RWPE1 (cell line): ENCODE measurements around the gene MYO18B.

Source experiments
- CTCF ChIA-PET: fragments of 350-600 bp; sonication (Branson Sonifier 250); formaldehyde crosslinking; extraction: SDS; loops from one replicate; lab custom pipeline; 2021; lab: Yijun Ruan, JAX
- POLR2A ChIA-PET: fragments of 400-600 bp; formaldehyde crosslinking; extraction: SDS; loops from one replicate; lab custom pipeline; 2020; ENCODE audit warnings: antibody characterized with exemption; ENCODE audit not compliant: low non-redundant PET; lab: Yijun Ruan, JAX
- DNase-seq: peaks from one replicate; pipeline ENCODE4 v3.0.0; 2012; ENCODE audit warnings: low spot score
- H3K27ac ChIP-seq: fragments of 450-650 bp; 2 replicates; pipeline ENCODE4 v1.5.1; 2017
- CTCF ChIP-seq: fragments of 450-650 bp; conservative IDR thresholded peaks from 2 replicates; pipeline ENCODE4 v1.5.1; 2017; ENCODE audit warnings: low read depth, mild to moderate bottlenecking

The MYO18B gene

GRCh38 chr22:25779426-25779825 lies 37.4 kb downstream of the MYO18B start:
- POLR2A ChIA-PET = no interaction called here
- CTCF ChIA-PET = no interaction called here
- no peak overlapping the region for H3K27ac ChIP-seq
- no peak for TF ChIP-seq CTCF
- no peak for DNase-seq

- ChIA-PET POLR2A (no interaction called here), CTCF (interaction anchor here (0.6 kb wide), 1 partner anchor 408 kb away, joined by 7 read pairs; no protein-coding TSS in a partner anchor)
- DNase-seq = no peak
- no peak for TF ChIP-seq CTCF
- no peak overlapping the region for H3K27ac ChIP-seq
Observed at GRCh38 chr22:25779890-25780289, 37.9 kb downstream of the MYO18B start.

GRCh38 chr22:25780673-25781072 lies 38.7 kb downstream of the MYO18B start:
- TF ChIP-seq CTCF = no peak
- DNase-seq = no peak
- POLR2A ChIA-PET = no interaction called here
- H3K27ac ChIP-seq = no peak overlapping the region
- CTCF ChIA-PET = interaction anchor here (0.6 kb wide), 1 partner anchor 409 kb away, joined by 7 read pairs; no protein-coding TSS in a partner anchor

DNA sequence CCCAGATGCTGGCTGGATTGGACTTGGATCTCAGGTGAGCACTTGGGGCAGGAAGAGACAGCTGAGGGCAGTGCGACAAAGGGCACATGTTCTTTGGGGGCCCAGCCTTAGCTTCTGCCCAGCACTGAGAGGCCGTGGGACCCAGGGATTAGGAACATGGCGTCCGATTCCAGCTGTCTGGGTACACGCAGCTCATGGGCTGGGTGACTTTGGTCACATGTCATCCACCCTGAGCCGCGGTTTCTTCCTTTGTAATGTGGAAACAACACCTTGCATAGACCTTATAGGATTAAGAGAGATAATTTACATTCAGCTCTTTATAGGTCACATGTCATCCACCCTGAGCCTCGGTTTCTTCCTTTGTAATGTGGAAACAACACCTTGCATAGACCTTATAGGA lies 39.8 kb downstream of the MYO18B start:
- POLR2A ChIA-PET = no interaction called here
- CTCF ChIA-PET = interaction anchor here (0.6 kb wide), 1 partner anchor 339 kb away, joined by 3 read pairs; no protein-coding TSS in a partner anchor

DNA sequence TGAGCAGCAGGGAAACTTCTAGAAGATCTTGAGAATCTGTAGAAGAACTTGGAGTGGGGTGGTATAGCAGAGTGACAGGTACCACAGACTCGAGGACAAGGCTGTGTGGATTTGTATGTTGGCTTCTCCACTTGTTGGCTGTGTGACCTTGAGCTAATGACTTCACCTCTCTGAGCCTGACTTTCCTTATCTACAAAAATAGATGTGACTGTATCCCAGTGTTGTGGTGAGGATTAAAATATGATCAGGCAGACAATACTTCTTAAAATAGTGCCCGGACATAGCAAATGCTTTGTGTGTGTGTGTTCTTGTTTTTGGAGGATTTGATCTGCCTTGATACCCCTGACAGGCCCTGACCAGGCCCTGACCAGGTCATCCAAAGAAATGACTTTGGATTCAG lies 40.8 kb downstream of the MYO18B start:
- TF ChIP-seq CTCF = no peak
- ChIA-PET CTCF (no interaction called here), POLR2A (no interaction called here)

More for the DNA sequence above, 39.8 kb downstream of the MYO18B start:
- TF ChIP-seq CTCF = no peak
- no peak for DNase-seq
- no peak overlapping the region for H3K27ac ChIP-seq

DNA sequence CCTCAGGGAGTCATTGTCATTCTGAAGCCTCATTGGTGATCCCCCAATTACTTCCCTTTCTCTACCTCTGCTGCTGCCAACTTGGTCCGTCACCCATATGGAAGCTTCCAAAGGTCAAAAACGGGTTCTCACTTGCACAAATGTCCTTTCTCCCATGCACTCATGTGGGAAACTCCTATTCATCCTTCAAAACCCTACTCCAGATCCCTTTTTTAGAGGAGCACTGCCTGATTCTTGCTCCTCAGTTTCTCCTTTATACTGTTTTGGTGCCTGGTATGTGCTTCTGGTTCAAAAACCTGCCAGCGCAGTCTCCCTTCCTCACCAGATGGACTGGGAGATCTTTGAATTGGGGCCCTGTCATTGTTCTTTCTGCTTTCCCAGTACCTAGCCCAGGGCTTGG lies 41.9 kb downstream of the MYO18B start:
- POLR2A ChIA-PET = no interaction called here
- no peak overlapping the region for H3K27ac ChIP-seq
- no peak for DNase-seq
- CTCF ChIA-PET = no interaction called here
- TF ChIP-seq CTCF = no peak

More for the DNA sequence above, 40.8 kb downstream of the MYO18B start:
- DNase-seq = no peak
- H3K27ac ChIP-seq = no peak overlapping the region
